GM12878 (cell line): Measurements from ENCODE around the gene SMAD9. TPM values are rescaled to one million over a fixed set of nuclear protein-coding genes. Genes with fewer than 3 reads are reported as not detected.

Experiments used
- ATAC-seq: fragments of 200-7000 bp; cut with Tn5 transposase; 3 replicates; pipeline ENCODE4 v1.9.1; 2020; ENCODE audit warnings: mild to moderate bottlenecking, moderate library complexity
- BruUV-seq: library from RNA; stranded (reverse); fragments of 400-500 nt; replicated peaks from 2 replicates; lab custom pipeline; 2021; lab: Mats Ljungman, UMichigan
- CTCF ChIA-PET: fragments of 300-600 bp; sonication (Branson Sonifier 250); formaldehyde crosslinking; extraction: SDS; loops from one replicate; lab custom pipeline; 2021; ENCODE audit warnings: inconsistent platforms; lab: Yijun Ruan, JAX
- POLR2A ChIA-PET: fragments of 350-600 bp; formaldehyde crosslinking; extraction: SDS; loops from one replicate; lab custom pipeline; 2021; ENCODE audit warnings: inconsistent platforms; lab: Charles Lee
- RAD21 ChIA-PET: fragments of 300-600 bp; sonication (Branson Sonifier 250); formaldehyde crosslinking; loops from one replicate; lab custom pipeline; 2023; ENCODE audit warnings: antibody characterized with exemption; ENCODE audit not compliant: unreplicated experiment; lab: Charles Lee
- SMC1A ChIA-PET: fragments of 300-600 bp; sonication (Branson Sonifier 250); formaldehyde crosslinking; loops from one replicate; lab custom pipeline; 2023; ENCODE audit not compliant: unreplicated experiment, uncharacterized antibody; lab: Charles Lee
- DNase-seq: peaks from one replicate; pipeline ENCODE4 v3.0.0-alpha.2; 2011; ENCODE audit warnings: low read depth, low spot score
- FAIRE-seq: peaks from 3 replicates; lab custom pipeline; 2011; peaks lifted over from hg19 to GRCh38; lab: Jason Lieb, UNC
- H2AFZ ChIP-seq: 2 replicates; pipeline ENCODE4 v1.6.0; 2011; ENCODE audit warnings: low read depth, low read length, control low read depth; ENCODE audit not compliant: control insufficient read depth
- H3K27ac ChIP-seq: 2 replicates; pipeline ENCODE4 v1.5.1; 2011; ENCODE audit warnings: control low read depth; ENCODE audit not compliant: control insufficient read depth, insufficient read depth
- H3K27me3 ChIP-seq, 2 experiments: replicated peaks in 1 of 2; 2 replicates each; pipeline versions ENCODE4 v1.6.0 to v1.6.1; 2011; ENCODE audit warnings: low read length in 1 of 2; ENCODE audit not compliant: control insufficient read depth in 2 of 2, insufficient read depth in 2 of 2
- H3K36me3 ChIP-seq, 2 experiments: 2 replicates each; pipeline ENCODE4 v1.5.1; 2011; ENCODE audit warnings: low read length in 1 of 2; ENCODE audit not compliant: control insufficient read depth in 2 of 2, insufficient read depth in 2 of 2
- H3K4me1 ChIP-seq: 2 replicates; pipeline ENCODE4 v1.6.1; 2011; ENCODE audit warnings: mild to moderate bottlenecking, low read length, moderate library complexity, mixed read lengths; ENCODE audit not compliant: control insufficient read depth, insufficient read depth
- H3K4me2 ChIP-seq: 2 replicates; pipeline ENCODE4 v1.6.0; 2011; ENCODE audit warnings: control low read depth; ENCODE audit not compliant: control insufficient read depth, insufficient read depth
- H3K4me3 ChIP-seq: fragments of 200-600 bp; sonication (generic); 2 replicates; pipeline ENCODE4 v1.5.1; 2016
- H3K79me2 ChIP-seq: 2 replicates; pipeline ENCODE4 v1.6.0; 2011; ENCODE audit warnings: low read length; ENCODE audit not compliant: control insufficient read depth, insufficient read depth
- H3K9ac ChIP-seq: 2 replicates; pipeline ENCODE4 v1.8.0; 2011; ENCODE audit warnings: low read length, control low read depth, mixed read lengths; ENCODE audit not compliant: control insufficient read depth, insufficient read depth
- H3K9me3 ChIP-seq: replicated peaks from 3 replicates; pipeline ENCODE4 v1.5.1; 2011; ENCODE audit warnings: mild to moderate bottlenecking, low read length; ENCODE audit not compliant: control insufficient read depth, insufficient read depth
- H4K20me1 ChIP-seq: 2 replicates; pipeline ENCODE4 v1.6.0; 2011; ENCODE audit not compliant: control insufficient read depth, insufficient read depth
- CBX3 ChIP-seq: fragments of 200-600 bp; sonication (generic); IDR thresholded peaks from 2 replicates; pipeline ENCODE4 v1.6.1; 2016; ENCODE audit warnings: low read depth, borderline replicate concordance
- CHD1 ChIP-seq: IDR thresholded peaks from 2 replicates; pipeline ENCODE4 v1.6.1; 2012; ENCODE audit warnings: low read depth, low read length, improper control_type of control experiment
- IKZF1 ChIP-seq: fragments of 450-650 bp; conservative IDR thresholded peaks from 2 replicates; pipeline ENCODE4 v1.6.1; 2017; ENCODE audit warnings: antibody characterized with exemption, mild to moderate bottlenecking
- PAX5 ChIP-seq: IDR thresholded peaks from 2 replicates; pipeline ENCODE4 v1.6.1; 2011; ENCODE audit warnings: low read depth, low read length, borderline replicate concordance
- SMAD1 ChIP-seq: fragments of 450-650 bp; IDR thresholded peaks from 2 replicates; pipeline ENCODE4 v1.6.1; 2018; ENCODE audit warnings: mild to moderate bottlenecking, low read depth; ENCODE audit not compliant: partially characterized antibody
- SREBF2 ChIP-seq: IDR thresholded peaks from 2 replicates; pipeline ENCODE4 v1.6.1; 2012; ENCODE audit warnings: mild to moderate bottlenecking, low read length
- STAT3 ChIP-seq: IDR thresholded peaks from 2 replicates; pipeline ENCODE4 v1.6.1; 2011; ENCODE audit warnings: low read depth, low read length, improper control_type of control experiment
- TCF12 ChIP-seq: IDR thresholded peaks from 2 replicates; pipeline ENCODE4 v1.6.1; 2011; ENCODE audit warnings: low read depth, mild to moderate bottlenecking, low read length
- WGBS: methylation state at CpG from one replicate; pipeline ENCODE4 v1.1.6; 2016; ENCODE audit warnings: low lambda C conversion rate; ENCODE audit not compliant: insufficient replicate concordance, insufficient coverage; ENCODE audit errors: missing lambda C conversion rate; 5-methylcytosine and 5-hydroxymethylcytosine counted together
- in situ Hi-C: fragments of 300-500 bp; cut with MboI; formaldehyde crosslinking; loops from 9 replicates; pipeline ENCODE4 v1.14.3; 2018; ENCODE audit warnings: mixed read lengths
- intact Hi-C: fragments of 100-400 bp; cut with micrococcal nuclease; formaldehyde crosslinking; loops from one replicate; pipeline ENCODE4 v1.14.2; 2022; ENCODE audit not compliant: unreplicated experiment
- polyA plus RNA-seq, 11 experiments: library from polyadenylated mRNA; depleted of rRNA in 4 of 11; unstranded in 6 of 11; stranded (reverse) in 5 of 11; fragments of >200 nt; fragmentation: Nextera tagmentation in 4 of 11; fragmentation: Illumina TruSeq in 1 of 11; extraction: Ambion mirVana in 4 of 11; extraction: Trizol in 1 of 11; gene quantifications; 1 replicate in 1 of 11; 2 replicates in 10 of 11; pipeline versions ENCODE4 v1.2.1 to v1.2.3, GENCODE V29; 2011 to 2016; ENCODE audit warnings: inconsistent platforms in 2 of 11, missing spikeins in 2 of 11, low read depth in 1 of 11
- total RNA-seq, 4 experiments: library from RNA; depleted of rRNA in 3 of 4; stranded (reverse); fragments of >200 nt in 3 of 4; fragmentation: Illumina TruSeq in 1 of 4; extraction: Trizol in 1 of 4; gene quantifications; 2 replicates each; pipeline versions ENCODE4 v1.2.1 to v1.2.3, GENCODE V29; 2013 to 2021
- TF ChIP-seq, protein P1 (sequence below): fragments of 150-350 bp; IDR thresholded peaks from 2 replicates; pipeline ENCODE4 v1.6.1; 2014; ENCODE audit warnings: mild to moderate bottlenecking, low read depth, low read length

SMAD9 gene
- total and polyA plus RNA-seq, 10 of the 15 experiments (the other 5 are each of a cell fraction or from before 2014, with no cell fraction given), result 0.22 to 0.69 (median 0.42) TPM; not detected in 6

DNA sequence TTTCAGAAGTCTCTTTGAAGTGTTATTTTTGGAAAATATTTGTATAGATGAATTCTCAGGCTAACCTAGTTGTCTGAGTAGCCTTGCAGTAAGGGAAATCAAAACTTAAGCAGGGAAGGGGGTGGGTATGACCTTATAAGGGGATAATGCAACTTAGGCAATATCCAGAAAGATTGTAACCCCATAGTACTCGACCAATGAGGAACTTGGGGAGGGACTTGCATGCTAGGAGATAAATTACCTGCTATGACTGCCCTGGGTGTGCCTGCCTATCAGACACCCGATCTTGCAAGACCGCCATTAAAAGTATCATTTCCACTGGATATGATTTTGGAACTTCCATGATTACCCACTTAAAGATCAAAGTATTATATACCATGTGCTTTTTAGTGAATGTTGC is 124.0 kb downstream of the SMAD9 start:
- H3K79me2 ChIP-seq, result no peaks in the 10 kb centered on the region
- BruUV-seq, result no TSS peak
- in situ Hi-C loops, result no loop called here
- TF ChIP-seq IKZF1 (no peak), SREBF2 (no peak), TCF12 (no peak), SMAD1 (no peak), CHD1 (no peak), PAX5 (no peak), STAT3 (no peak), CBX3 (no peak)
- TF ChIP-seq, protein P1, sequence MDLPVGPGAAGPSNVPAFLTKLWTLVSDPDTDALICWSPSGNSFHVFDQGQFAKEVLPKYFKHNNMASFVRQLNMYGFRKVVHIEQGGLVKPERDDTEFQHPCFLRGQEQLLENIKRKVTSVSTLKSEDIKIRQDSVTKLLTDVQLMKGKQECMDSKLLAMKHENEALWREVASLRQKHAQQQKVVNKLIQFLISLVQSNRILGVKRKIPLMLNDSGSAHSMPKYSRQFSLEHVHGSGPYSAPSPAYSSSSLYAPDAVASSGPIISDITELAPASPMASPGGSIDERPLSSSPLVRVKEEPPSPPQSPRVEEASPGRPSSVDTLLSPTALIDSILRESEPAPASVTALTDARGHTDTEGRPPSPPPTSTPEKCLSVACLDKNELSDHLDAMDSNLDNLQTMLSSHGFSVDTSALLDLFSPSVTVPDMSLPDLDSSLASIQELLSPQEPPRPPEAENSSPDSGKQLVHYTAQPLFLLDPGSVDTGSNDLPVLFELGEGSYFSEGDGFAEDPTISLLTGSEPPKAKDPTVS, result no peak
- no peak overlapping the region for H3K27ac ChIP-seq
- no peak for ATAC-seq
- ChIA-PET CTCF (no interaction called here), RAD21 (no interaction called here), SMC1A (no interaction called here), POLR2A (no interaction called here)
- no peaks in the 10 kb centered on the region for H3K27me3 ChIP-seq
- intact Hi-C loops, result no loop called here
- no peaks in the 10 kb centered on the region for H4K20me1 ChIP-seq
- H3K4me1 ChIP-seq, result no peaks in the 10 kb centered on the region
- no peak for DNase-seq
- FAIRE-seq, result no peak
- H3K9me3 ChIP-seq, result no peaks in the 10 kb centered on the region
- WGBS, result 59% methylated on average over 3 of the region's 3 CpGs
- no peak overlapping the region for H3K9ac ChIP-seq
- H2AFZ ChIP-seq, result no peak overlapping the region
- H3K4me3 ChIP-seq, result no peak overlapping the region
- no peak overlapping the region for H3K4me2 ChIP-seq
- H3K36me3 ChIP-seq, result no peaks in the 10 kb centered on the region
